Amniotic stem cell (primary cell): ENCODE data around the gene WBP2NL.
"Not testable (repeated sequence)": the region's sequence is repeated elsewhere in the genome, so short reads cannot be mapped to it uniquely, and the experiment has no call there.

Experiments used
- DNase-seq: peaks from one replicate; lab custom pipeline; 2025; lab: John Stamatoyannopoulos, UW

The WBP2NL gene

GRCh38 chr22:41998361-41999261 lies at the start of gene WBP2NL:
WBP2NL (plus strand) TSS chr22:41998788; CDS start chr22:41998819, 31 bp downstream.
- no peak for DNase-seq

DNA sequence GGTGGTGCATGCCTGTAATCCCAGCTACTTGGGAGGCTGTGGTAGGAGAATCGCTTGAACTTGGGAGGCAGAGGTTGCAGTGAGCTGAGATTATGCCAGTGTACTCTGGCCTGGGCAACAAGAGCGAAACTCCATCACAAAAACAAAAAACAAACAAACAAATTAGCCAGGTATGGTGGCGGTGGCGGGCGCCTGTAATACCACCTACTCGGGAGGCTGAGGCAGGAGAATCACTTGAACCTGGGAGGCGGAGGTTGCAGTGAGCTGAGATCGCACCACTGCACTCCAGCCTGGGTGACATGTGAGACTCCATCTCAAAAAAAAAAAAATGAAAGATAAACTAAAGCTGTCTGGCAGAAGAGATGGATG lies 49.7 kb upstream of the WBP2NL start:
- not testable (repeated sequence) for DNase-seq

GRCh38 chr22:41949297-41949965 lies 49.2 kb upstream of the WBP2NL start:
- DNase-seq, result no peak

GRCh38 chr22:41951898-41952474 lies 46.6 kb upstream of the WBP2NL start, which contains the start of gene SMIM45:
SMIM45 (plus strand) TSS chr22:41952150.
- DNase-seq, result no peak

GRCh38 chr22:41952713-41953112 lies 45.9 kb upstream of the WBP2NL start:
- DNase-seq, result no peak

DNA sequence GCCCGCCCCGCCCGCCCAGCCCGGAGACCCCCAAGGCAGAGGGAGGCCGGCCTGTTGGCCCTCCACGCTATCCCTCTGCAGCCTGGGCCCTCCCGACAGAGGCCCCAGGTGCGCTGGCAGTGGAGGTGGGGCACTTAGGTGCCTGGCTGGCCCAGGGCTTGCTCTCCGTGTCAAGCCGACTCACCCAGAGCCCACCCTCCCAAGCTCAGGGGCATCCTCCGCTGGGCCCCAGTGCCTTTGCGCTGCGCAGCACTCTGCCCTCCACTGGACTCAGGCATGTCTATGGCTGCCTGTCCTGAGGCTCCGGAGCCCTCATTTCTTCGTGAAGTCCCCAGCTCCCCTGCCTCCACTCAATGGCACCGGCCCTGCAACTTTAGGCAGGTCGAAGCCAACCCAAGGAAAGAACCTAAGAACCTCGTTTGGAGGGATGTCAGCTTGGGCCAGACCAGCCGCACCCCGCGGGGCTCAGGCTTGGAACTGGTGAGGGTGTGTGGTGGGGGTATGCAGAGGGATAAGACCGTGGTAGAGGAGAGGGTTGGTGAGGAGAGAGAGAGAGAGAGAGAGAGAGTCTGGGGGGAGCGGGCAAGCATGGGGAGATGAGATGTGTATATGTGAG lies 40.5 kb upstream of the WBP2NL start:
- no peak for DNase-seq

DNA sequence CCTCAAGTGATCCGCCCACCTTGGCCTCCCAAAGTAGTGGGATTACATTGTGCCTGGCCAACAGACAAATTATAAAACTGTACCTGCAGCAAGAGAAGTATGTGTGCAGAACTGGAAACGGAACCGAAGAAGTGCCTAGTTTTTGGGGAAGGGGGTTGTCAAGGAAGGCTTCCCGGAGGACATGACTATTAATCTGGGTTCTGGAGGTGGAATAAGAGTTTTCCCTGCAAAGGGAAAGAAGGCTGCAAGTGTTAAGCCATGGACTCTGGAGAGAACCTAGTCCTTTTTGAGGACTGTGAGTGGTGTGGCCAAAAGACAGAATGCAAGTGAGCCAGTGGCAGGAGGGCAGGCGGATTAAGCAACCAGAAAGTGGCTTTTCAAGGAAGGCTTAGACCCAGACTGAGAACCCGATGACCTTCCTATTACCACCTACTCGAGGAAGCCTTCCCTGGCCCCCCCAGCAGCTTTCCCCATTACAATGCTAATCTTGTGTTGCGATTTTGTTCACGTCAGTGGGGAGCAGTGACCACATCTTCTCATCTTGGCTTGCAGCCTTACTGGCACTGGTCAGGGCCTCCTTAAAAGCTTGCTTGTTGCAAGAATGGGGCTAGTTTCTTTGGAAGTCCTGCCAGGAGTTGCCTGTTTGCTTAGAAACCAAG lies 35.0 kb upstream of the WBP2NL start:
- no peak for DNase-seq

DNA sequence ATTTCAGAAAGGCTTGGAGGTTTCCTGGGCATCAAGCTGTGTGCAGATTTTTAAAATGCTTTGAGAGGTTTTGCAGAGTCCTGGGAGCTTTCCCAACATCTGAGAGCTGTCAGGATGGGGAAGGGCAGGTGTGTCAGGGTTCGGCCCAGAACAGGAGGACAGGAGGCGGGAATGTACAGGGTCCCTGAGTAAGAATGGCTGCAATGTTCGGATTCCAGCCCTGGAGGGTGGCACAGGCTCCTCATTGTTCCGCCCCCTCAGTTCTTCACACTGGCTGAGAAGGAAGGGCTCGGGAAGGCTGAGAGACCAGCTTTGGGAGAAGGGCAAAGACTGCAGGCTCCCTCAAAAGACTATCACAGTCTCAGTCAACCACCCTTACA lies 34.5 kb upstream of the WBP2NL start:
- DNase-seq, result no peak

DNA sequence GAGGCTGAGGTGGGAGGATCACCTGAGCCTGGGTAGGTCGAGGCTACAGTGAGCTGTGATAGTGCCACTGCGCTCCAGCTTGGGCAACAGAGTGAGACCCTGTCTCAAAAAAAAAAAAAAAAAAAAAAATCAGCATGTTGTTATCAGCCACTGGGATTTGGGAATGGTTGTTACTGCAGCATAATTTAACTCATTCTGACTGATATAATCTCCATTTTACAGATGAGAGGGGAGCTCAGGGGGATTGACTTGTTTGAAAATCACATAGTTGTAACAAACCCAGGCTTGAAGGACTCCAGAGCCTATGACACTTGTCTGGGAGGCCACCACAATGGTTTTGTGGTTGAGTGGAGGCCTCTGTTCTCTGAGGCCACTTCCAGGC lies 32.4 kb upstream of the WBP2NL start:
- no peak for DNase-seq

DNA sequence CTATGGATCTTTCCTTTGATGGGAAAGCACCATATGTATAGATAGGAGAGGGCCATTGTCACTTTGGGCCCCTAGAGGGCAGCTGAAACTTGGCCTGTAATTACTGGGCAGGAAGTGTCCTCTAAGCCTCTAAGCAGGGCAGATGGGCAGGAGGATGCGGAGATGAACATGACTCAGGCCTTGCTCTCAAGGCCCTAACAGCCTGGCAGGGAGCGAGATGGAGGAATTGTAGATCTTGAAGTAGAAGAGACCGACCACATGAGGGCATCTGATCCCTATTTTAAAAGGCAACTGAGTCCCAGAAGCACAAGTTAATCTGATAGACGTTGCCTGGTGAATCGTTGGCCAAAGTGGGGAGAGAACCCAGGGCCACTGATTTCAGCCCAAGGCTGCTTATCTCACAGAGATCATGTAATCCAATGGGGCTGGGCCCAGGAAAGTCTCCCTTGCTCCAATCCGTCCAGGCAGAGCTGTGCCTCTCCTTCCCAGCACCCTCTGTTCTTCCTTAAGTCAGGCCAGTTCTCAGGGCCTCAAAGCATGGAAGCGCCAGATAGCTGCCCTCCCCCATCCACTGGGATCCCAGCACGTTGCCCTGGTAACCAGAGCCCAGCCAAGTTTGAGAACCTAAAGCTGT lies 31.9 kb upstream of the WBP2NL start:
- DNase-seq, result peak; percentile 67

DNA sequence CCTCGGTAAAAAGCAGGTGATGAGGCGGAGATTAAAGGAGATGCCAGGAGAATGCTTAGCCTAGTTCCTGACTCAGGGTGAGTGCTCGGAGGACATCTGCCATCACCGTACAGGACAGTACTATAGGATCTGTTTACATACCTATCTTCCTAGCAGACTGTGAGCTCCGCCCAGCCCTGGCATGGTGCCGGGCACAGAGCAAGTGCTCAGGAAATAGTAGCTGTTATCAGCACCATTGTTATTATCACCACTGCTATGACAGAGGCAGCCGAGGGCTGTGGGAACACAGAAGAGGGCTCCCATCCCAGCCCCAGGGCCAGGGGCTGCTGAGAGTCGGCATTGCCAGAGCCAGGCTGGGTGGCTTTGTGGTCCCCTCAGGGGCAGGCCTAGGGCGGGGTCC lies 30.0 kb upstream of the WBP2NL start:
- DNase-seq, result no peak

DNA sequence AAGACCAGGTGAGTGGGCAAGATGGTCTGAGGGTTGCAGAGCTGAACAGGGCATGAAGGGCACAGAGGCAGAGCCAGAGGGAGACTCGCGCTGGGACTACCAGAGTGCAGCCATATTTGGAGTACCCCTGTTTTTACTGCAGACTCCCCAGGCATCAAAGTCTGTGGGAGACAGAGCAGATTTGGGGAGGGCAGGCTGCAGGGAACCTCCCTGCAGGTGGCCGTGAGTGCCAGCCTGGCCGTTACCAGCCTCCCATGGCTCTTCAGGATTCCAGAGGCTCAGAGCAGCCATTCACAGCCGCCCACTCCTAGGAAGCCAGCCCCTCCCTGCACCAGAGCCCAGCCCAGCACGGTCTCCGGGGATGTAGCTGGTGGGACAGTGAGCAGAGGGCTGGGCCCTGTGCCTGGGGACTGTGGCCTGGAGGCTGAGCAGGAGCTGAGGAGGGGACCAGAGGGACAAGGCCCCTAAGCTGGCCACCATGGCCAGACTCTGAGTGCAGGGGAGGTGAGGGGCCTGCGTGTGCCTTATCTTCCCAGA lies 29.4 kb upstream of the WBP2NL start, which contains the start of gene SEPTIN3:
Gene SEPTIN3, plus strand, starts transcription at position 334 of the 537 bp plus-strand sequence. CDS start 2,050 bp downstream, outside the sequence.
- no peak for DNase-seq

DNA sequence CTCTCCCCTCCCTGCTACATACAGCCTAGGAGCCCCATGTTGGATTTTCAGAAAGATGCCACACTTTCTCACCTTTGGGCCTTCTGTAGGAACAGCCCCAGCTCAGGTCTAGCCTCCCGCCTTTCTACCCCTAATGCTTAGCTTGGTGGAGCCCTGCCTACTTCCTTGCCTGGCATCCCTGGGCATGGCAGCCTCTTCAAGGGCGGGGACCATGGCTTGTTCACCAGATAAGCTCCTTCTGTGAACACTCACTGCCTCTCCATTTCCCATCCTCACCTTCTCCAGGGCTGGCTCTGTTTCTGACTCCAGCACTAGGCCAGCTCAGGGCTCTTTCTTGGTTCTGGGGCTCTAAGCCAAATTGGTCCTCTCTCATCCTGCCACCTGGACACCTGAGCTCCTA lies 28.0 kb upstream of the WBP2NL start:
- DNase-seq, result no peak

- DNase-seq, result no peak
Measured at GRCh38 chr22:41971431-41971830, 27.2 kb upstream of the WBP2NL start.

GRCh38 chr22:41974691-41975290 lies 23.8 kb upstream of the WBP2NL start:
- no peak for DNase-seq

GRCh38 chr22:41975299-41976069 lies 23.1 kb upstream of the WBP2NL start:
- DNase-seq, result no peak

DNA sequence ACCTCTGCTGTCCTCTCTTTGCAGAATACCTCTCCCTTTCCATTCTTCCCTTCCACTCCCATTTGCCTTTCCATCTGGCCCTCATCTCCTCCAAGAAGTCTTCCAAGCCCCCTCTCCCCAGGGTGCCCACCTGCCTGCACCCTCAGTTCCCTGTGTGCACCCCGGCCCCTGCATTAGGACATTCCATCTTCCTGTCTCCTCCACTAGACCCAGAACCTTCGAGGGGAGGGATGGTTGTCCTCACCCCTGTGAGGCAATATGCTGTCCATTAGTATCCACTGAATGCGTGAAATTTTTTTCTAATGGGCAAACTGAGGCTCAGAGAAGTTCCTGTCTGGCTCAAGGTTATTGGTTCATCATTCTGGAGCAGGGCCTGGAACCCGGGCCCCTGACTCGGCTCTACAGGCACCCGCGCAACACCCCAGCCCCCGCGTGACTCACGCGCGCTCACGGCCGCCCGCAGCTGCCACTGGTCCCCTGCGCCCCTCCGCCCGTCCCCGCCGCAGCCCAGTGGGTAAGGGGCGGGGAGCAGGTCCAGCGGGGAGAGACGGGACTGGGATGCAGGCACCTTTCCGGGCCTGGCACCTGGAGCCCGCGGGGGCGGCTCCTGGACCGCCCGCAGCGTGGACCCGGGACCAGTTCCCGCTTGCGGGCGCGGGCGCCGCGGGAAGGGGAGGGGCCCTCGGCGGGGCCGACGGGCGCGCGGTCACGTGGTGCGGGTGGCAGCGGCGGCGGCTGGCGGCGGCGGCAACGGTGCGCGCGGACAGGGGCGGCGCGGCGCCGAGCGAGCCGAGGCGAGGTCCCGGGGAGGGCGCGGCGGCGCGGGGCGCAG lies 22.3 kb upstream of the WBP2NL start:
- DNase-seq, result no peak

DNA sequence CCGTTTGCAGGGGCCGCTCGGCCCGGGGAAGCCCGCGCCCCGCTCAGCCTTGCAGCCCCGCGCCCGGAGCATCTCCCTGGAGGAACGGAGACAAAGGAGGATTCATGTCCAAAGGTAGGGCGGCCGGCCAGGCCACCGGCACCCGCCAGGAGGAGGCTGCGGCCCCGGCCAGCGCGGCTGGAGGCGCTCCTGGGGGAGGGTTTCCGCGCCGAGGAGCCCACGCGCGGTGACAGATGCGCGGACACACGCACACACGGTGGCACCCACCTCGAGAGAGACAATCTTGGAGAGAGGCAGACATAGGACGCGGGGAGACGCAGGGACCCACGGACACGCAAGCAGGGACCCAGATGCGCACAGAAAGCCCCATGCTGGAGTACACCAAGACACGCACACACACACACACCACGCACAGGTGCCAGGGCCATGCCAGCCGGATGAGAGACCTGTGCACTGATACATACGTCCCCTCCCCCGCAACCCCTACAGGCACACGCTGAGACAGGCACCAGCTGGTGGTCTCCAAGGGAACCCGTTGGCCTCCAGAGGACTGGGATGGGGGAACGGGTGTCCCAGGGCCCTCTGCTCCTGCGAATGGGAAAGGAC lies 21.5 kb upstream of the WBP2NL start:
- no peak for DNase-seq

- DNase-seq, result no peak
Measured at GRCh38 chr22:41978732-41979131, 19.9 kb upstream of the WBP2NL start.
